GM19455 (cell line): ENCODE measurements around the gene ALS2CL.

ENCODE experiments used
- ATAC-seq: cut with Tn5 transposase; IDR thresholded peaks from one replicate; pipeline ENCODE4 v1.9.1; 2021; ENCODE audit not compliant: unreplicated experiment

The ALS2CL gene

DNA sequence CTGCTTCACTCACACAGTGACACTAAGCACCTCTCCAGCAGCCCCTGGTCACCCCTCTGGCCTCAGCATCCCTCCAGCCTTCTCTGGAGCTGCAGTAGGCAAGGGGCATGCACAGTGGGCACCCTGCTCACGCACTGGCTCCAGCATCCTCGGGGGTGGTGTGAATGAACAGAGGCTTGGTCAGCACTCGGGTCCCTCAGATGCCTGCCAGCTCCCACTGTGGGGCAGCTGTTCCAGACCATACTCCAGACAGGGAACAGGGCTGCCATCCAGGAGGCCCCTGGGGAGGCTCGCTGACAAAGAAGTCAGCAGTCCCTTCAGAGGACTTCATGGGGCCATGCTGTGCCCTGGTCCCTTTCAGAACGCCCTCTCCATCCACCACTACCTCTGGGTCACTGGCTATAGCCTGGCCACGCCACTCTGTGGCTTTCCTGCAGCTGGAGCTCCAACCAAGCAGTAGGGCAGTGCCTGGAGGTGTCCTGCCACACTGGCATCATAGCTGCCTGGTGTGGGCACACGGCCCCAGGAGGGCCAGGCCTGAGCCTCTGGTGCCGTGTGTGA lies 26.3 kb downstream of the ALS2CL start:
- no peak for ATAC-seq

DNA sequence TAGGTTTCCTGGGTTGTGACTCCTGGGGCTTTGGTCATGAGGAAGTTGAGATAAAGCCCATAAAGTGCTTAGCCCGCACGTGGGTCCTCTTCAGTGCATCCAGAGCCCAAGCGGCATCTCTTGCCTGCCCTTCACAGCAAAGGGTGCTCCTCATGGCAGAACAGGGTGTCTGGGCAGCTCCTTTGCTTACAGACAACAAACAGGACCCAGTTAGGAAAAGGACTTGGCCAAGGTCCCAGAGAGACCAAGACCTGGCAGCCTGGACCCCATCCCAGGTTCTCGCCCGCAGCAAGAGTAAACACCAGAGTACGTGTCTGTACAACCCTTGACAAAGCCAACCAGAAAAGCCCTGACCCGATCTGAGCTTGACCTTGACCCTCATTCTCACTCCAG lies 27.0 kb downstream of the ALS2CL start:
- no peak for ATAC-seq

GRCh38 chr3:46665763-46666452 lies 27.6 kb downstream of the ALS2CL start:
- ATAC-seq, result no peak

- ATAC-seq, result no peak
Observed at GRCh38 chr3:46664971-46665762, 28.3 kb downstream of the ALS2CL start.

DNA sequence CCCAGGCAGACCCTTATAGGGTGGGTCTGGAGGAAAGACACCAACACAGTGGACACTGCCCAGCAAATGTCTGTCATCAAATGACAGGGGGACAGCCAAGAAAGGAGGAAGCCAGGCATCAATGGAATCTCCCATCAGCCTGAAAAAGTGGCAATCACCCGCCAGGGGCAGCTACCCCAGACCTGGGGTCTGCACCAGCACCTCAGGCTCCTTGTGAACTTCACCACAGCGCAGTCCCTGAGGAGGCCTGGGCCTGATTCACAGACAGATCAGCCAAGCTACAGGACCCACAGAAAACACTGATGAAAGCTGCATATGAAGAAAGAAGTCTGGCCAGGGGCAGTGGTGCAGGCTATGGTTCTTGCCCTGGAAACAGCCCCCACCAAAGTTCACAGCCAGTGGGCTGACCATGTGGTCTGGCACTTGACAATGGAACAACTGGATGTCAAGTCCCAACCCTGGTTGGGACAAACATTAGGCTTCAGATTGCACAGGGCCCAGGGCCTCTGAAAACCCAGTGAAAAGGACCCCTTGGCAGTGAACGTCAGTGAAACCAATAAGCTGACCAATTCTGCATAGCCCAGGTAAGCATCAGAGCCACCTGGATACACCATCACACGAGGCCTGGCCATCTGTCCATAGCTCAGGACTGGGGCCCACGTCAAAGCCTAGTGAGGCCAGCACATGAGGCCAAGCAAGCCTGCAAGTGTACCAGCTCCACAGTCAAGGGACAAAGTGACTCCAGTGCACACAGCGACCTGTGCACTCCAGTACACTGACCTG lies 29.1 kb downstream of the ALS2CL start:
- ATAC-seq, result no peak

DNA sequence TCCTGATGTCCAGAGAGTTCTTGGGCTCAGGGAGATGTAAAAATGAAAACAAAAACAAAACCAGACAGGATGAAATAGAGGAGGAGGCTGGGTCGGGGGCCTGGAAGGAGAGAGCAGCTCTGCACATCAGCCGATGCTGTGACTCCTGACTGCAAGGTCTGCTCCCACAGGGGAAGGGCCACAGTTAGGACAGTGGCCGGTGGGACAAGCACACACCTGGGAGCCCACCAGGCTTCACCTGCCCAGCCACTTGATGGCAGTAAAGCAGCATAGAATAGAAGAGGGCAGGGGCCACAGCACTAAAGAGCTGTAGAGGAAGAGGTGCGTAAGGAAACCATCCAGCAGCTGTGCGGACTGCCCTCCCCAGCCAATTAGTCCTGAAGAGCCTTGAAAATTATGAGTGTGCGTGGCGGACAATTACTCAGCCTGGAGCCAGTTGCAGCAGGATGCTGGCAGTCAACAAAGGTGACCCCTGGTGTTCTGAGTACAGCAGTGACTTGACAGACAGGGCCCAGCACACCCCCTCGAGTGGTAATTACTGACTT lies 29.8 kb downstream of the ALS2CL start:
- ATAC-seq, result no peak

- ATAC-seq, result no peak
Observed at GRCh38 chr3:46662771-46663551, 30.5 kb downstream of the ALS2CL start.

- no peak for ATAC-seq
Observed at GRCh38 chr3:46661776-46662766, 31.4 kb downstream of the ALS2CL start.

DNA sequence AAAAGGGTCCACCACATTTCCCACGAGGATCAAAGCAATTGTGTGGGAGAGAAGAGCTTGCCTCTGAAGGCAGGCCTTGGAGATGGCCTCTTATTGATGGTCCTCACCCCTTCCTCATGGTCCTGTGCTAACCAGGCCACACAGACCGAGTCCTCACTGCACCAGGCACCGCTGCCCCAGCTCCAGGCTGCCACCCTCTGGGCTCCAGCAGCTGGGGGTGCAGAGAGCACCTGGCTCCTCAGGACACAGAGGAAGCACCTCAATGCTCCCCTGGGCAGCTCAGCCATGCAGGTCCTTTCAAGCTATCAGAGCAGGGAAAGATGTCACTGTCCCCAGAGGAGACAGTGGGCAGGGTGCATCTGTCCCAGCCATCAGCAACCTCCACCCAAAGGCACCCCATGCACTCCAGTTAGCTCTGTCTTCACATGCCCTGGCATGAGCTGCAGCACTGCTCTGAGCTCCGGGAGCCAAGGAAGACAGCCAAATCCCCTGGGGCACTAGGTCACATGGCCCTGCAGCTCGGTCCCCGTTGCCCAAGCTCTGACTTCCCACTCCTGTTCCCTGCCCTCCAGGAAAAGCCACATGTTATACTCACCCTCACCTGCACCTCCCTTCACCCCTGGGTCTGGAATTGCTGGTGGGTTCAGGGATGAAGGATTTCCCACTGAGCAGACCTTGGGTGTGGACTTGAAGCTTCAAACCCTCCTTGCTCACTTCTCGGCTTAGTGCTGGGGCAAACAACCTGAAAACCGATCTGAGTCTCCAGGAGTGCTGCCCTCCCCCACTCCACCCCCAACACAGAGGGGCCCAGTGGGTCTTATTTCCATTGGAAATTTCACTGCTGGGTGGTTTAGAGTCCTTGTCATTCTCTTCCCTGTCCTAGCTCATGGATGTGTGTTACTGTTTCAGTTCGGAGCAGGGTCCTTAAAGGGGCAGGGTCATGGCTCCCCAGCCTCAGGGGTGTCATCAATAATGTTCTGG lies 32.6 kb downstream of the ALS2CL start:
- ATAC-seq, result no peak

- ATAC-seq, result no peak
Observed at GRCh38 chr3:46660003-46660402, 33.5 kb downstream of the ALS2CL start.

DNA sequence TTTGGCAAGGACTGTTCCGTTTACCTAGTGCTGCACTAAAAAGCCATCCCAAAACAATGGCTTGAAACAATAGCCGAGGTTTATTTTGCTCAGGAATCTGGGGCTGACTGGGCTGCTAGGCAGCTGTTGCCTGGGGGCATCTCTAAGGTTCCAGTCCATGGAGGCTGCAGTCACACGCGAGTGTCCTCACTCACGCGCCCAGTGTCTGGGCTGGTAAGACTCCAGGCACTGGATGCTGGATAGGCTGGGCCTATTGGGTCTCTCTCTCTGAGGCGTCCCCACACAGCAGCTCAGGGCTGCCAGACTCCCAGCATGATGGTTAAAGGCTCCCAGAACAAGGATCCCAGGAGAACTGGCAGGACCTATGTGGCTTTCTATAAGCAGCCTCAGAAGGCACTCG lies 34.2 kb downstream of the ALS2CL start:
- no peak for ATAC-seq

- no peak for ATAC-seq
Observed at GRCh38 chr3:46656778-46657556, 36.5 kb downstream of the ALS2CL start.

- ATAC-seq, result no peak
Observed at GRCh38 chr3:46655271-46655670, 38.2 kb downstream of the ALS2CL start.

GRCh38 chr3:46651084-46651483 lies 42.4 kb downstream of the ALS2CL start:
- no peak for ATAC-seq

DNA sequence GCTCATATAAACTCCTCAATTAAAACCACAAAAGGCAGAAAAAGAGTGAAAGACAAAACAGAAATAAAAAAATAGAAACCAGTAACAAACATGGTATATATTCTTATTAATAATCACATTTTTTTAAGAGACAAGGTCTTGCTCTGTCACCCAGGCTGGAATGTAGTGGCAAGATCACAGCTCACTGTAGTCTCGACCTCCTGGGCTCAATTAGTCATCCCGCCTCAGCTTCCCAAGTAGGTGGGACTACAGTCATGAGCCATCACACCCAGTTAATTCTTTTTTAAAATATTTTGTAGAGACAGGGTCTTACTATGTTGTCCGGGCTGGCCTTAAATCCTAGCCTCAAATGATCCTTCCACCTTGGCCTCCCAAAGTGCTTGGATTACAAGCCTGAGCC lies 44.0 kb downstream of the ALS2CL start:
- no peak for ATAC-seq

GRCh38 chr3:46648096-46648495 lies 45.4 kb downstream of the ALS2CL start:
- no peak for ATAC-seq

GRCh38 chr3:46646700-46647099 lies 46.8 kb downstream of the ALS2CL start:
- no peak for ATAC-seq
